GM19455 (cell line): ENCODE results near the gene AP5S1.
A peak's percentile ranks its signal among the peaks of the same experiment; 100 is the strongest.
"Not testable (repeated sequence)": the region's sequence is repeated elsewhere in the genome, so short reads cannot be mapped to it uniquely, and the experiment has no call there.

Source experiments
- ATAC-seq: cut with Tn5 transposase; IDR thresholded peaks from one replicate; pipeline ENCODE4 v1.9.1; 2021; ENCODE audit not compliant: unreplicated experiment

The AP5S1 gene

GRCh38 chr20:3842348-3842930, 22.1 kb downstream of the AP5S1 start:
- ATAC-seq: no peak

DNA sequence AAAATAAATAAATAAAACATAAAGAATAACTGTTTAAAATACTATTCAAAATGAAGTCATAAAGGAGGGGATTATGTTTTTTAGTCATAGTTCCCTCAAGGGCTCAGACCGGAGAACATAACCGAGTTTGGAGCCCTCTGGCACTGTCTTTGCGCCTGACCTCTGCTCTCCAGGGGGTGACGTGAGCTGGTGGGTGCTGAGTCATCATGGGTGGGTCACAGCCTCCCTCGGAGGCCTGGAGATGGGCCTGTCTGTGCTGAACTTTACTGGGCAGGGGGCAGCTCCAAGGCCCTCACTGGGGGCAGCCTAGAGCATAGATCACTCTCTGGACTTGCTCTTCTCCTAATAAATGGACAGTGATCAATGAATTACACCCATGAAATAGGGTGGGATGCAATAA, 23.1 kb downstream of the AP5S1 start:
- ATAC-seq: no peak

- not testable (repeated sequence) for ATAC-seq
These were observed 23.8 kb downstream of the AP5S1 start for GRCh38 chr20:3843990-3844619.

DNA sequence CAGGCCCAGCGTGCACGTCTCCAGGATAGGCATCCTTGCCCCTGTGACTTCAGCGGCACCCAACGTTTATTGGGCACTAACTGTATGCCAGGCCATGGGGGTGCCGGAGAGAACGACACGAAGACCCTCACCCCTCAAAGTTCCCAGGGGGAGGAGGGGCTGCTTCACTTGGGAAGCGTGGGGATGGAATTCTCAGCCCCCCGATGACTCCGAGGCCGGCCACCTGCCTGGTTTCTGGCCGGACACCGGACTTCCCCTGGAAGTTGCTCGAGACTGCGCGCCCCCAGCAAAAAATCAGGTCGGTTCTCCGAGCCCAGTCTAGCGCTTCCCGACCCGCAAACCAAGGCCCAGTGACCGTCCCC, 26.0 kb downstream of the AP5S1 start:
- no peak for ATAC-seq

GRCh38 chr20:3846740-3847428, 26.5 kb downstream of the AP5S1 start, which contains the start of gene MAVS:
MAVS (plus strand) TSS chr20:3846834; CDS start chr20:3854625, 7,791 bp downstream.
- peak; percentile 87 for ATAC-seq

DNA sequence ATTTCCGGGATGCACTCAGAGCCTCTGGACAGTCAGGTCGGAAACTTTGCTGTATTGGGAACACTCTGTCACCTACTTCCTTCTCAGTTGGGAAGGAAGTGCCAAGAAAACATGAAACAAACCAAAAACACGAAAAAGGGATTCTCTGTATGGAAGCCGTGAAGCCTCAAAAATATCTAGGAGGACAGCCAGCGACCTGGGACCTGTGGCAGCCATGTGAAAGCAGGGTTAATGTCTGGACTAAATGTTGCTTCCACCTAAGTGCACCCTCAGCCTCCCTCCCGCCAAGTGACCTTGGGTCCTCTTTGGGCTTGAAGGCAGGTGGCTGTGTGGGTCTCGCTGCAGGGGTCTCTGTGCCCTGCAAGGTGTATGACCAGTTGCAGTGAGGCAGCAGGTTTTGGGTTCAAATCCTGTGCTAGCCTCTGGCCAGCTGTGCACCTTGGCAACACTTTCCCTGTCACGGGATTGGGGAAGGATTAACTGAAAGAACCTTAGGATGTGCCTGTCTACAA, 27.1 kb downstream of the AP5S1 start:
- ATAC-seq: no peak

GRCh38 chr20:3848565-3848964, 28.2 kb downstream of the AP5S1 start:
- no peak for ATAC-seq

DNA sequence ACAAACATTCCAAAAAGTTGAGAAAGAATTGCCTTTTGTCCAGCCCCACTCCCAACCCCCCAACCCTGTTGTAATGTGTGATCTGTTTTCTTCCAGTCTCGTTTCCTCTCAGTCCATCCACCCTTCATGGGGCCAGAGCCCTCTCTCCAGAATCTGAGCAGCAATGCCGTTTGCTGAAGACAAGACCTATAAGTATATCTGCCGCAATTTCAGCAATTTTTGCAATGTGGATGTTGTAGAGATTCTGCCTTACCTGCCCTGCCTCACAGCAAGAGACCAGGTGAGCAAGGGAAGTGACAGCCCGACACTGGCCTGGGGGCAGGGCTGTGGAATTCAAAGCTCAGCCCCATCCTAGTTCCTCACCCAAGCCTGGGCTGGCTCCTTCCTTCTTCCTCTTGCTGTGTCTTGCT, 34.1 kb downstream of the AP5S1 start:
- no peak for ATAC-seq

GRCh38 chr20:3857405-3857804, 37.1 kb downstream of the AP5S1 start:
- ATAC-seq: no peak

GRCh38 chr20:3858689-3859088, 38.3 kb downstream of the AP5S1 start:
- no peak for ATAC-seq

GRCh38 chr20:3861191-3861590, 40.8 kb downstream of the AP5S1 start:
- ATAC-seq: no peak

GRCh38 chr20:3862333-3862732, 42.0 kb downstream of the AP5S1 start:
- no peak for ATAC-seq

DNA sequence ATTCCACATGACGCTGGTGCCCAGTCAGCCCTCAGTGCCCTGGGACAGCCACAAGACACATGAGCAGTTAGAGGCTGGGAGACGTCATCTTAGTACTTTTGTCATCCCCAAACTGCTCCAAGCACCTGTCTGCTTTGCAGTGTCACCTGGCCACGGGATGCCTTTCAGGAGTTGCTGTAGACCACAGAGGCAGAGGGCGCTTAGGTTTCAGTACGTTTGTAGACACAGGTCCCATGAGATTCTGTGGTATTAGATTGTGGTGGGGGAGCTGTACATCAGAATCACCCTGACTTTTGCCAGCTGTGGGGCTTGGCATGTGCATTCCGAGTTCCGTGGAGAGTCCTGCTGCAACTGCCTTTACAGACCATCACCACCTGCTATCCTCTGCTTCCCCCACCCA, 43.0 kb downstream of the AP5S1 start:
- ATAC-seq: no peak

DNA sequence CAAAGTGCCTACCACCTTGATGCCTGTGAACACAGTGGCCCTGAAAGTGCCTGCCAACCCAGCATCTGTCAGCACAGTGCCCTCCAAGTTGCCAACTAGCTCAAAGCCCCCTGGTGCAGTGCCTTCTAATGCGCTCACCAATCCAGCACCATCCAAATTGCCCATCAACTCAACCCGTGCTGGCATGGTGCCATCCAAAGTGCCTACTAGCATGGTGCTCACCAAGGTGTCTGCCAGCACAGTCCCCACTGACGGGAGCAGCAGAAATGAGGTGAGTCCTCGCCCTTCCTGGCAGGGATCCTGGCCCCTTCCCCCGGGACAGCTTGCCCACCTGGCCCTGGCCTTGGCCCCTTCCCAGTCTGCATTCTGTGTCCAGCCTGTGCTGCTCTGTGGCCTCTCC, 44.2 kb downstream of the AP5S1 start:
- no peak for ATAC-seq

DNA sequence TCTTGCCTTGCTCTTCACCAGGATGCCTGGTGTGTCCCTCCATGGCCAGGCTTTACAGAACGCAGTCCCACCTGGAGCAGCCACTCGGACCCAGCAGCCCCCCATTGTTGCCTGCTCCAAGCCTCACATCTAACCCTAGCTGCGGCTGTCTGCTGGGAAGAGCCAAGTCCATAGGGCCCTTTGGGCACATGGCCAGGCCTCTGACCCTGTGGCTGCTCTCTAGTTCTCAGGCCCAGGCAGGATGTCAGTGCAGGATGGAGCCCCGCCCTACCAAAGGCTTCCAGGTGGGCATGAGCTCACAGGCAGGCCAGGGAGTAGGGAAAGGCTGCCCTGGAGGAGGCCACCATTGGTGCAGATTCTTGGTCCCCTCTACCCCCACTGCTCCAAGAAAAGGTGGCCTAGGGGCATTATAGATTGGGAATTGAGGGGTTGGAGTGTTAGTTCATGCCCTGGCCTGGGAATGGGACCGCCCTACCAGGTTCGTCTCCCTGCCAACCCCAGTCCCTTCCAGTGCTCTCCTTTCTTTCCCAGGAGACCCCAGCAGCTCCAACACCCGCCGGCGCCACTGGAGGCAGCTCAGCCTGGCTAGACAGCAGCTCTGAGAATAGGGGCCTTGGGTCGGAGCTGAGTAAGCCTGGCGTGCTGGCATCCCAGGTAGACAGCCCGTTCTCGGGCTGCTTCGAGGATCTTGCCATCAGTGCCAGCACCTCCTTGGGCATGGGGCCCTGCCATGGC, 45.0 kb downstream of the AP5S1 start:
- ATAC-seq: no peak

GRCh38 chr20:3865887-3866407, 45.6 kb downstream of the AP5S1 start:
- ATAC-seq: no peak

DNA sequence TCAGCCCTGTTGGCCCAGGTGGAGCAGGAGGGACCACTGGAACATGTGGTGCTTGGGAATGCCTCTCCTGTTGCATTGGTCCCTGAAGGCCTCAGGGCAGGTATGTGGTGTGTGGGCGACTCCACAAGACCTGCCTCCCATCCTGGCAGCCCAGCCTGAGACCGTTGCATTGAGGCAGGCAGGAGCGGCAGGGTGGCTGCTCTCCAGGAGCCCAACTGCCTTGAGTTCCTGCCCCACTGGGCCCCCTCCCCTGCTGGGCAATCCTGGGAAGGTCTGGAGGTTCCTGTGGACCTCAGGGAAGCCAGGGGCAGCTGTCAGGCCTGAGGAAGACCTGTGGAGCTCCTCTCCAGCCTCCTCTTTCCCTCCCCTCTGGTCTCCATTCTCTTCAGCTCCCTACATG, 46.1 kb downstream of the AP5S1 start:
- ATAC-seq: no peak

GRCh38 chr20:3867802-3868201, 47.5 kb downstream of the AP5S1 start:
- no peak for ATAC-seq

GRCh38 chr20:3869839-3870634, 49.7 kb downstream of the AP5S1 start:
- ATAC-seq: no peak

GRCh38 chr20:3871550-3872265, 51.4 kb downstream of the AP5S1 start:
- ATAC-seq: no peak
